ENCODE results near the gene SPRR2F.

SPRR2F gene

DNA sequence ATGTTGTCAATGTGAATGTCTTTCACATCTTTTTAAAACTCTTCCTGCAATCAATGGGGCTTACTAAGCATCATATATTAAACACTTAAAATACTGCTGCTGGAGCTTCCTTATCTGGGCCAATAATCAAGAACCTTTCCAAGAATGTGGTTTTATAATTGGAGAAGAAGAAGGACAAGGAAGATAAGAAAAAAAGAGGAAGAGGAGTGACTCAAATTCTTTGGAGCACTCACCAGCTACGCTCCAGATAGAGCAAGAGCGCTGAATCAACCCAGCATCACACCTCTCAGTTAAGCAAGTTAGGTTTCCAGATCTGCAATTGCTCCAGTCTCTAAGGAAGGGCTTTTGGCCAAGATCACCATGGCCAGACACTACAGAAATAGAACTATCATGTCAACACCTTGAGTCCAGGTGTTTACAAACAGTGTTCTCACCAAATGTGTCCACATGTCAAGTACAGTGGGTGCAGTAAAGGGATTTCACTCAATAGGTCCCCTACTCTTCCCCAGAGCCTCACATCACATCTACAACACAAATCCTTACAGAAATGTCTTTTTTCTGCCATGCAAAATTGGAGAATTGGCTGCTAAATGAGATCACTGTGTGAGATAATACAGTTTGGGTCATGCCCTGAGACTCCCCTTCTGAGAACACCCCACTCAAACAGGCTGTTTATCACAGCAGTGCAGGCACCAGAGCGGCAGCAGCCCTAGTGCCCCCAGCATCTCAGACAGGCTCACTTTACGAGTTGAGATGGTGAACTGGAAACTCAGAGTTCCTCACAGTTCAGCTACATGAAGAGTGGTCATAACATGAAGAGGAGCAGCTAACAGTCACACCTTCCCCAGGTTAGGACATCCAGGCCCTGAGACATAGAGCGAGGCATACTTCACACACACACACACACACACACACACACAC, 40.2 kb downstream of the SPRR2F start:
- DNase-seq: no peak

DNA sequence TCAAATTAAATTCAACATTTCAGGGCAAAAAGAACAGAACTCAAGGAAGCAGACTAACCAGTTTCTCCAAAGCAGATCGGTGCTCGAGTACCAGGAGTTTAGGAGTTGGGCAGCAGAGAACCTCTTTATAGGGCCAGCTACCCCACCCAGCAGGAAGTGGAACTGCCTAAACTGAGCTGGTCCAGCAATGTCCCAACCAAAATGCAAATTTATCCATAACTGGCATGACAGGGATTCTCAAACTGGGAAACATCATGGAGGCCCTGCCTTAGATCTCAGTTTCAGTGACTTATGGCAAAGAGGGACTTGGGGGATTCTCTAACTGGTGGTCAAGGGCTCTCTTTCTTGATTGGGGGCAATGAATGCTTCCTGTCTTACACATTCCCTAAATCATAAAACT, 41.8 kb downstream of the SPRR2F start, which contains the start of gene SPRR2B:
Gene SPRR2B, minus strand, starts transcription at position 101 of the 400 bp plus-strand sequence. CDS start 772 bp downstream, outside the sequence.
- no peak for DNase-seq

DNA sequence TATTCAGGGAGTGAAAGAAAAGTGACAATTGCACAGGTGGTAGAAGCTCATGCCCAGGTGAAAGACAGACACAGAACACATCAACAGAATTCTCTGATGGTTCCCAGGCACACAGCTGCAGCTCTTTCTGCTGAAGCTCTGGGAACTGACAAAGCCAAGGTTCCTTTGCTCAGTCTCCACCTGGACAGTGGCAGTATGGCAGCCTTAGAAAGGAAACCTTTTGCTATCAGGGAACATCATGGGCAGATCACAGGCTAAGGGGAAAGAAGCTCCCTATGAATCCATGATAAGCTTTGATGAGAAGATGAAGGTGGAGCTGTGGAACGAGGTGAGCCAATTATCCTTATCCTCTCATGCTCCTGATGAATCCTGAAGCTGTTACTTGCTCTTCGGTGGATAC, 43.1 kb downstream of the SPRR2F start:
- DNase-seq: no peak

Measured in NCI-H2081 (cell line).